Stimulated activated effector memory CD8-positive, alpha-beta T cell treated with anti-CD3 and anti-CD28 coated beads, Interleukin-12 subunit alpha, Interleukin-12 subunit beta, amount 100 ng/mL, for 72 hours (primary cell): Measurements from ENCODE around the gene DFFA.
"Not testable (repeated sequence)": the region's sequence is repeated elsewhere in the genome, so short reads cannot be mapped to it uniquely, and the experiment has no call there.

Source experiments
- ATAC-seq: fragments of 150-1000 bp; cut with Tn5 transposase; 2 replicates; pipeline ENCODE4 v1.10.0; 2021
- DNase-seq, 2 donors: peaks; one replicate each; pipeline ENCODE4 v3.0.0; 2021 to 2022; ENCODE audit warnings: low spot score in 2 of 2
- H3K27ac Mint-ChIP-seq: one replicate; pipeline ENCODE4 v1.8.0; 2022; ENCODE audit warnings: mild to moderate bottlenecking, mixed read lengths
- H3K36me3 Mint-ChIP-seq: one replicate; pipeline ENCODE4 v1.8.0; 2022; ENCODE audit warnings: mild to moderate bottlenecking, mixed read lengths
- H3K4me1 Mint-ChIP-seq: one replicate; pipeline ENCODE4 v1.8.0; 2022; ENCODE audit warnings: mixed read lengths
- H3K4me3 Mint-ChIP-seq: one replicate; pipeline ENCODE4 v1.8.0; 2022; ENCODE audit warnings: mild to moderate bottlenecking, mixed read lengths
- H3K9me3 Mint-ChIP-seq: one replicate; pipeline ENCODE4 v1.8.0; 2022; ENCODE audit warnings: mixed read lengths

The DFFA gene

GRCh38 chr1:10510520-10511493 is 38.5 kb upstream of the DFFA start:
- Mint-ChIP-seq H3K4me3 (peak overlapping the region; percentile 34), H3K27ac (peak overlapping the region; percentile 81), H3K4me1 (peaks cover 70% of the 10 kb centered on the region), H3K36me3 (no peaks in the 10 kb centered on the region), H3K9me3 (no peaks in the 10 kb centered on the region)
- DNase-seq = peak; percentile 57 to 79
- peak; percentile 99 for ATAC-seq

GRCh38 chr1:10509809-10510509 is 37.6 kb upstream of the DFFA start:
- H3K4me1 Mint-ChIP-seq = peaks cover 65% of the 10 kb centered on the region
- no peaks in the 10 kb centered on the region for H3K9me3 Mint-ChIP-seq
- ATAC-seq (no peak), DNase-seq (no peak)
- peaks cover under 1% of the 10 kb centered on the region for H3K36me3 Mint-ChIP-seq
- H3K27ac Mint-ChIP-seq = peak overlapping the region; percentile 81
- H3K4me3 Mint-ChIP-seq = peak overlapping the region; percentile 34

GRCh38 chr1:10508511-10508951 is 36.2 kb upstream of the DFFA start:
- no peak for DNase-seq
- Mint-ChIP-seq H3K27ac (no peak overlapping the region), H3K36me3 (peaks cover 4% of the 10 kb centered on the region), H3K4me1 (peaks cover 63% of the 10 kb centered on the region), H3K4me3 (no peak overlapping the region), H3K9me3 (no peaks in the 10 kb centered on the region)
- no peak for ATAC-seq

- peaks cover 51% of the 10 kb centered on the region for H3K4me1 Mint-ChIP-seq
- H3K27ac Mint-ChIP-seq = no peak overlapping the region
- peaks cover 4% of the 10 kb centered on the region for H3K36me3 Mint-ChIP-seq
- no peaks in the 10 kb centered on the region for H3K9me3 Mint-ChIP-seq
- ATAC-seq = no peak
- DNase-seq = peak in 1 of 2 donors; percentile 68
- H3K4me3 Mint-ChIP-seq = no peak overlapping the region
Measured at GRCh38 chr1:10507111-10507879, 35.0 kb upstream of the DFFA start.

GRCh38 chr1:10506677-10507047 is 34.3 kb upstream of the DFFA start:
- Mint-ChIP-seq H3K4me1 (peaks cover 50% of the 10 kb centered on the region), H3K27ac (no peak overlapping the region)

GRCh38 chr1:10506046-10506676 is 33.8 kb upstream of the DFFA start:
- DNase-seq, H3K36me3 Mint-ChIP-seq, H3K4me3 Mint-ChIP-seq, H3K27ac Mint-ChIP-seq, H3K9me3 Mint-ChIP-seq, ATAC-seq: not testable (repeated sequence)
- H3K4me1 Mint-ChIP-seq = peaks cover 45% of the 10 kb centered on the region

More at GRCh38 chr1:10506677-10507047, 34.3 kb upstream of the DFFA start:
- no peak for DNase-seq
- Mint-ChIP-seq H3K9me3 (no peaks in the 10 kb centered on the region), H3K4me3 (no peak overlapping the region), H3K36me3 (peaks cover 4% of the 10 kb centered on the region)
- no peak for ATAC-seq

GRCh38 chr1:10504249-10504648 is 31.9 kb upstream of the DFFA start:
- H3K4me3 Mint-ChIP-seq = no peak overlapping the region
- DNase-seq (no peak), ATAC-seq (no peak)
- peaks cover 32% of the 10 kb centered on the region for H3K4me1 Mint-ChIP-seq
- H3K9me3 Mint-ChIP-seq = no peaks in the 10 kb centered on the region
- peak overlapping the region; percentile 50 for H3K27ac Mint-ChIP-seq
- H3K36me3 Mint-ChIP-seq = peaks cover 4% of the 10 kb centered on the region

GRCh38 chr1:10502206-10502605 is 29.9 kb upstream of the DFFA start:
- DNase-seq (no peak), ATAC-seq (peak; percentile 73)
- peak overlapping the region; percentile 68 for H3K27ac Mint-ChIP-seq
- H3K4me3 Mint-ChIP-seq = no peak overlapping the region
- no peaks in the 10 kb centered on the region for H3K9me3 Mint-ChIP-seq
- H3K36me3 Mint-ChIP-seq = peaks cover 10% of the 10 kb centered on the region
- peaks cover 42% of the 10 kb centered on the region for H3K4me1 Mint-ChIP-seq

GRCh38 chr1:10498231-10498630 is 25.9 kb upstream of the DFFA start:
- ATAC-seq (peak; percentile 58), DNase-seq (no peak)
- H3K27ac Mint-ChIP-seq = peak overlapping the region; percentile 33

GRCh38 chr1:10497109-10497508 is 24.8 kb upstream of the DFFA start:
- no peaks in the 10 kb centered on the region for H3K9me3 Mint-ChIP-seq
- H3K27ac Mint-ChIP-seq = no peak overlapping the region
- H3K36me3 Mint-ChIP-seq = peaks cover 11% of the 10 kb centered on the region
- H3K4me1 Mint-ChIP-seq = peaks cover 57% of the 10 kb centered on the region
- peak overlapping the region; percentile 23 for H3K4me3 Mint-ChIP-seq
- ATAC-seq = no peak
- no peak for DNase-seq

More at GRCh38 chr1:10498231-10498630, 25.9 kb upstream of the DFFA start:
- Mint-ChIP-seq H3K4me3 (peak overlapping the region; percentile 28), H3K9me3 (no peaks in the 10 kb centered on the region), H3K4me1 (peaks cover 52% of the 10 kb centered on the region), H3K36me3 (peaks cover 11% of the 10 kb centered on the region)

GRCh38 chr1:10495952-10496351 is 23.6 kb upstream of the DFFA start:
- Mint-ChIP-seq H3K4me3 (peak overlapping the region; percentile 77), H3K36me3 (peaks cover 11% of the 10 kb centered on the region), H3K27ac (peak overlapping the region; percentile 92), H3K9me3 (no peaks in the 10 kb centered on the region), H3K4me1 (peaks cover 54% of the 10 kb centered on the region)
- no peak for ATAC-seq
- no peak for DNase-seq

GRCh38 chr1:10495475-10495817 is 23.1 kb upstream of the DFFA start:
- DNase-seq = no peak
- Mint-ChIP-seq H3K9me3 (no peaks in the 10 kb centered on the region), H3K4me3 (peak overlapping the region; percentile 77), H3K36me3 (peaks cover 11% of the 10 kb centered on the region), H3K27ac (peak overlapping the region; percentile 92), H3K4me1 (peaks cover 55% of the 10 kb centered on the region)
- no peak for ATAC-seq

- Mint-ChIP-seq H3K27ac (peak overlapping the region; percentile 92), H3K9me3 (no peaks in the 10 kb centered on the region), H3K4me3 (peak overlapping the region; percentile 77)
Measured at GRCh38 chr1:10494754-10495474, 22.6 kb upstream of the DFFA start.

GRCh38 chr1:10494418-10494753 is 22.1 kb upstream of the DFFA start:
- Mint-ChIP-seq H3K4me1 (peaks cover 66% of the 10 kb centered on the region), H3K9me3 (no peaks in the 10 kb centered on the region), H3K36me3 (peaks cover 20% of the 10 kb centered on the region), H3K4me3 (peak overlapping the region; percentile 77), H3K27ac (peak overlapping the region; percentile 92)
- ATAC-seq = no peak
- no peak for DNase-seq

More at GRCh38 chr1:10494754-10495474, 22.6 kb upstream of the DFFA start:
- ATAC-seq = peak; percentile 94
- Mint-ChIP-seq H3K4me1 (peaks cover 60% of the 10 kb centered on the region), H3K36me3 (peaks cover 15% of the 10 kb centered on the region)
- peak; percentile 82 to 94 for DNase-seq
